Transverse colon (tissue), 4 donors: Measurements from ENCODE around the gene CKMT1B. TPM values are rescaled to one million over a fixed set of nuclear protein-coding genes. Genes with fewer than 3 reads are reported as not detected.
"Not testable (repeated sequence)": the region's sequence is repeated elsewhere in the genome, so short reads cannot be mapped to it uniquely, and the experiment has no call there.

ENCODE experiments used
- DNase-seq: peaks from one replicate; pipeline ENCODE4 v3.0.0-alpha.2; 2019
- H3K27ac ChIP-seq, 4 donors: fragments of 200-600 bp; sonication (generic); 2 replicates each; pipeline ENCODE4 v1.5.1; 2016 to 2018; ENCODE audit warnings: inconsistent platforms in 4 of 4
- H3K27me3 ChIP-seq: fragments of 200-600 bp; sonication (generic); 2 replicates; pipeline ENCODE4 v1.5.1; 2017; ENCODE audit warnings: inconsistent platforms
- H3K36me3 ChIP-seq, 4 donors: fragments of 200-600 bp; sonication (generic); 2 replicates each; pipeline ENCODE4 v1.5.1; 2017 to 2019; ENCODE audit warnings: inconsistent platforms in 4 of 4
- H3K4me1 ChIP-seq, 4 donors: fragments of 200-600 bp; sonication (generic); 2 replicates each; pipeline ENCODE4 v1.5.1; 2017 to 2020; ENCODE audit warnings: inconsistent platforms in 4 of 4
- H3K4me3 ChIP-seq, 4 donors: fragments of 200-600 bp; sonication (generic); 1 replicate in 1 of 4; 2 replicates in 3 of 4; pipeline versions ENCODE4 v1.5.1 to v1.6.1; 2017 to 2019; ENCODE audit warnings: inconsistent platforms in 4 of 4
- H3K9me3 ChIP-seq, 2 donors: fragments of 200-600 bp; sonication (generic); 2 replicates each; pipeline ENCODE4 v1.5.1; 2017 to 2019; ENCODE audit warnings: inconsistent platforms in 2 of 2
- CTCF ChIP-seq, 5 experiments: fragments of 200-600 bp in 3 of 5; fragments of 450-650 bp in 2 of 5; sonication (generic) in 3 of 5; IDR thresholded peaks; 1 replicate in 2 of 5; 2 replicates in 3 of 5; pipeline ENCODE4 v1.5.1; 2016 to 2017; ENCODE audit warnings: antibody characterized with exemption in 5 of 5, inconsistent platforms in 3 of 5, mild to moderate bottlenecking in 2 of 5, moderate library complexity in 1 of 5
- EP300 ChIP-seq: sonication (generic); formaldehyde crosslinking; IDR thresholded peaks from one replicate; pipeline ENCODE4 v1.6.1; 2017; ENCODE audit warnings: antibody characterized with exemption, low read depth
- POLR2A ChIP-seq: fragments of 450-650 bp; IDR thresholded peaks from one replicate; pipeline ENCODE4 v1.6.1; 2016; ENCODE audit warnings: antibody characterized with exemption, mild to moderate bottlenecking, moderate library complexity
- POLR2AphosphoS5 ChIP-seq, 3 donors: sonication (generic); formaldehyde crosslinking; IDR thresholded peaks; one replicate each; pipeline ENCODE4 v1.6.1; 2016; ENCODE audit warnings: antibody characterized with exemption in 3 of 3
- WGBS, 2 donors: methylation state at CpG; one replicate each; pipeline ENCODE4 v1.1.5; 2018; ENCODE audit warnings: low coverage in 1 of 2; 5-methylcytosine and 5-hydroxymethylcytosine counted together
- in situ Hi-C, 4 donors: fragments of 200-750 bp; cut with MboI; loops; one replicate each; pipeline versions ENCODE4 v1.15.0 to v1.15.1; 2017; ENCODE audit warnings: low sequenced_read_pairs in 3 of 4, low pct_ligation_motif_present in 1 of 4, low pct_unique_long_range_greater_than_20kb in 1 of 4
- intact Hi-C: fragments of 100-400 bp; cut with DNase I; formaldehyde crosslinking; loops from one replicate; pipeline ENCODE4 v1.15.1; 2023; ENCODE audit warnings: low total_unique reads
- total RNA-seq, 4 donors: library from RNA; depleted of rRNA; stranded (reverse); fragments of >200 nt; gene quantifications; one replicate each; pipeline ENCODE4 v1.1.0, GENCODE V29; 2016

The CKMT1B gene
- 100 to 1,000 TPM; 134 to 333 (median 187) TPM for total RNA-seq

GRCh38 chr15:43593328-43594190, at the start of gene CKMT1B:
CKMT1B (plus strand) TSS chr15:43594027; CDS start chr15:43594219, 192 bp downstream.
- intact Hi-C loops, in situ Hi-C loops, DNase-seq, H3K27me3 ChIP-seq, H3K9me3 ChIP-seq, H3K4me3 ChIP-seq, H3K36me3 ChIP-seq, H3K27ac ChIP-seq, H3K4me1 ChIP-seq: not testable (repeated sequence)
- WGBS, 2 donors, result no CpG with 5 or more reads among the region's 43 CpGs

GRCh38 chr15:43544266-43544665, 49.6 kb upstream of the CKMT1B start:
- in situ Hi-C loops, result no loop called here
- H3K27me3 ChIP-seq, result no peaks in the 10 kb centered on the region
- intact Hi-C loops, result no loop called here
- peaks cover 0 to 14% (median 5%) of the 10 kb centered on the region in 4 donors for H3K36me3 ChIP-seq
- TF ChIP-seq POLR2AphosphoS5 (IDR thresholded peaks at IDR 0.05), result no peak
- no peak for TF ChIP-seq CTCF (IDR thresholded peaks at IDR 0.05)
- TF ChIP-seq POLR2A, result no peak
- TF ChIP-seq EP300, result no peak
- peaks cover 0 to 4% of the 10 kb centered on the region in 2 donors for H3K9me3 ChIP-seq
- no peaks in the 10 kb centered on the region for H3K4me1 ChIP-seq
- DNase-seq, result no peak
- H3K4me3 ChIP-seq, result no peak overlapping the region
- no peak overlapping the region for H3K27ac ChIP-seq

DNA sequence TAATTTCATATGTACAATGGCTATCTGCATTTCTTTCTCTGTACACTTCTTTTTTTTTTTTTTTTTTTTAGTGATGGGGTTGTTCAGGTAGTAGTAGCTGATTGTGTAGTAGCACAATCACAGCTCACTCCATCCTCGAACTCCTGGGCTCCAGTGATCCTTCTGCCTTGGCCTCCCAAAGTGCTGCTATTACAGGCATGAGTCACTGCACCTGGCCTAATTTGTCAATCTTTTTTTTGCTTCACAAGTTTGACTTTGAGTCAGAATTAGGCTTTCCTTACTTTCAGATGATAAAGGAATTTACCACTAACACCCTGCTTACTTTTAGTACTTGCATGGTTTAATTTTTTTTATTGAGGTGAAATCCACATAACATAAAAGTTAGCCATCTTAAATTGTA, 48.4 kb upstream of the CKMT1B start:
- Histone ChIP-seq H3K4me1 (no peaks in the 10 kb centered on the region), H3K27ac (no peak overlapping the region), H3K27me3 (no peaks in the 10 kb centered on the region), H3K36me3 (peaks cover 0 to 14% (median 5%) of the 10 kb centered on the region in 4 donors), H3K4me3 (no peak overlapping the region), H3K9me3 (peaks cover 0 to 4% of the 10 kb centered on the region in 2 donors)
- intact Hi-C loops, result no loop called here
- no peak for TF ChIP-seq EP300
- TF ChIP-seq CTCF (IDR thresholded peaks at IDR 0.05), result no peak
- TF ChIP-seq POLR2A, result no peak
- no peak for TF ChIP-seq POLR2AphosphoS5 (IDR thresholded peaks at IDR 0.05)
- 89 to 100% methylated on average over 1 of the region's 1 CpG for WGBS, 2 donors
- in situ Hi-C loops, result no loop called here
- no peak for DNase-seq

GRCh38 chr15:43547539-43547938, 46.3 kb upstream of the CKMT1B start:
- H3K4me3 ChIP-seq, result no peak overlapping the region
- no peak overlapping the region for H3K27ac ChIP-seq
- no peaks in the 10 kb centered on the region for H3K27me3 ChIP-seq
- no peaks in the 10 kb centered on the region for H3K4me1 ChIP-seq
- H3K9me3 ChIP-seq, result peaks cover 0 to 4% of the 10 kb centered on the region in 2 donors
- 96 to 97% methylated on average over 2 of the region's 2 CpGs for WGBS, 2 donors
- intact Hi-C loops, result no loop called here
- DNase-seq, result no peak
- in situ Hi-C loops, result no loop called here
- peaks cover 0 to 14% (median 5%) of the 10 kb centered on the region in 4 donors for H3K36me3 ChIP-seq
- TF ChIP-seq CTCF (IDR thresholded peaks at IDR 0.05) (no peak), EP300 (no peak), POLR2A (no peak), POLR2AphosphoS5 (IDR thresholded peaks at IDR 0.05) (no peak)
